Neural cell (in vitro differentiated cells): ENCODE results near the gene FCRL5. TPM values are rescaled to one million over a fixed set of nuclear protein-coding genes. Genes with fewer than 3 reads are reported as not detected.

Experiments used
- H2AFZ ChIP-seq: fragments of 200-600, 300-800 bp; sonication (generic), shearing (Covaris generic); 2 replicates; pipeline ENCODE4 v1.6.0; 2014; ENCODE audit warnings: low read depth, mild to moderate bottlenecking, antibody characterized with exemption, low read length, moderate library complexity
- H3F3A ChIP-seq: fragments of 200-600 bp; shearing (Covaris generic); 2 replicates; pipeline ENCODE4 v1.6.1; 2016; ENCODE audit warnings: mild to moderate bottlenecking, moderate library complexity, mixed read lengths, antibody characterized with exemption, low read length; ENCODE audit not compliant: insufficient read depth, poor library complexity, severe bottlenecking
- H3K27ac ChIP-seq: fragments of 200-600, 300-800 bp; sonication (generic), shearing (Covaris generic); 2 replicates; pipeline ENCODE4 v1.5.1; 2014; ENCODE audit warnings: mild to moderate bottlenecking, low read length, moderate library complexity
- H3K27me3 ChIP-seq: fragments of 300-800, 200-600 bp; sonication (generic), shearing (Covaris generic); 2 replicates; pipeline ENCODE4 v1.6.0; 2014; ENCODE audit warnings: mild to moderate bottlenecking, low read depth, low read length, moderate library complexity; ENCODE audit not compliant: insufficient read depth
- H3K36me3 ChIP-seq: fragments of 300-800, 200-600 bp; sonication (generic), shearing (Covaris generic); 2 replicates; pipeline ENCODE4 v1.5.1; 2014; ENCODE audit warnings: mild to moderate bottlenecking, antibody characterized with exemption, low read length, moderate library complexity; ENCODE audit not compliant: insufficient read depth
- H3K4me2 ChIP-seq: fragments of 300-800, 200-600 bp; sonication (generic), shearing (Covaris generic); 2 replicates; pipeline ENCODE4 v1.6.0; 2014; ENCODE audit warnings: mild to moderate bottlenecking, low read length
- H3K4me3 ChIP-seq: fragments of 300-800, 200-600 bp; sonication (generic), shearing (Covaris generic); 2 replicates; pipeline ENCODE4 v1.5.1; 2014; ENCODE audit warnings: mild to moderate bottlenecking, low read length, moderate library complexity
- H3K79me2 ChIP-seq: fragments of 200-600 bp; shearing (Covaris generic); replicated peaks from 2 replicates; pipeline ENCODE4 v1.6.0; 2014; ENCODE audit warnings: mild to moderate bottlenecking, low read length, moderate library complexity; ENCODE audit not compliant: insufficient read depth
- H3K9ac ChIP-seq: fragments of 300-800, 200-600 bp; sonication (generic), shearing (Covaris generic); 2 replicates; pipeline ENCODE4 v1.6.1; 2016; ENCODE audit warnings: mild to moderate bottlenecking, low read length, mixed read lengths
- H3K9me2 ChIP-seq: fragments of 200-600 bp; shearing (Covaris generic); 2 replicates; pipeline ENCODE4 v1.6.1; 2016; ENCODE audit warnings: mild to moderate bottlenecking, low read length, mixed read lengths; ENCODE audit not compliant: insufficient read depth
- H3K9me3 ChIP-seq: fragments of 200-600, 300-800 bp; sonication (generic), shearing (Covaris generic); 2 replicates; pipeline ENCODE4 v1.6.1; 2016; ENCODE audit warnings: mild to moderate bottlenecking, mixed run types, low read length, moderate library complexity, mixed read lengths
- H4K20me1 ChIP-seq: fragments of 200-600 bp; shearing (Covaris generic); 2 replicates; pipeline ENCODE4 v1.6.1; 2016; ENCODE audit warnings: mild to moderate bottlenecking, mixed run types; ENCODE audit not compliant: insufficient read depth
- EP300 ChIP-seq: fragments of 450-650 bp; conservative IDR thresholded peaks from 2 replicates; pipeline ENCODE4 v1.6.1; 2014; ENCODE audit warnings: antibody characterized with exemption, mild to moderate bottlenecking, moderate library complexity; ENCODE audit not compliant: poor library complexity, severe bottlenecking
- EZH2 ChIP-seq: fragments of 200-600, 300-800 bp; shearing (Covaris generic), sonication (generic); IDR thresholded peaks from 2 replicates; pipeline ENCODE4 v1.6.1; 2014; ENCODE audit warnings: antibody characterized with exemption, low read length, borderline replicate concordance, mild to moderate bottlenecking; ENCODE audit not compliant: insufficient read depth, poor library complexity, severe bottlenecking
- MXI1 ChIP-seq: fragments of 450-650 bp; conservative IDR thresholded peaks from 2 replicates; pipeline ENCODE4 v1.6.1; 2014; ENCODE audit warnings: antibody characterized with exemption, mild to moderate bottlenecking; ENCODE audit not compliant: poor library complexity, severe bottlenecking
- POLR2AphosphoS5 ChIP-seq: IDR thresholded peaks from 2 replicates; pipeline ENCODE4 v1.6.1; 2012
- RAD21 ChIP-seq: fragments of 450-650 bp; conservative IDR thresholded peaks from 2 replicates; pipeline ENCODE4 v1.6.1; 2014; ENCODE audit warnings: antibody characterized with exemption, mild to moderate bottlenecking, moderate library complexity
- REST ChIP-seq: IDR thresholded peaks from 2 replicates; pipeline ENCODE4 v1.6.1; 2012; ENCODE audit warnings: borderline replicate concordance
- SMC3 ChIP-seq: fragments of 450-650 bp; conservative IDR thresholded peaks from 2 replicates; pipeline ENCODE4 v1.6.1; 2014; ENCODE audit warnings: antibody characterized with exemption, mild to moderate bottlenecking, moderate library complexity; ENCODE audit not compliant: poor library complexity
- TAF1 ChIP-seq: IDR thresholded peaks from 2 replicates; pipeline ENCODE4 v1.6.1; 2012; ENCODE audit warnings: low read depth
- polyA plus RNA-seq: library from polyadenylated mRNA; depleted of rRNA; stranded (reverse); fragments of >200 nt; gene quantifications from 2 replicates; pipeline ENCODE4 v1.2.3, GENCODE V29; 2014
- TF ChIP-seq, protein P1 (sequence below): fragments of 450-650 bp; IDR thresholded peaks from 2 replicates; pipeline ENCODE4 v1.5.1; 2014; ENCODE audit warnings: antibody characterized with exemption, mild to moderate bottlenecking, moderate library complexity; ENCODE audit not compliant: poor library complexity, severe bottlenecking

Gene FCRL5
- polyA plus RNA-seq, 1 donor from 2014 or later: not detected

DNA sequence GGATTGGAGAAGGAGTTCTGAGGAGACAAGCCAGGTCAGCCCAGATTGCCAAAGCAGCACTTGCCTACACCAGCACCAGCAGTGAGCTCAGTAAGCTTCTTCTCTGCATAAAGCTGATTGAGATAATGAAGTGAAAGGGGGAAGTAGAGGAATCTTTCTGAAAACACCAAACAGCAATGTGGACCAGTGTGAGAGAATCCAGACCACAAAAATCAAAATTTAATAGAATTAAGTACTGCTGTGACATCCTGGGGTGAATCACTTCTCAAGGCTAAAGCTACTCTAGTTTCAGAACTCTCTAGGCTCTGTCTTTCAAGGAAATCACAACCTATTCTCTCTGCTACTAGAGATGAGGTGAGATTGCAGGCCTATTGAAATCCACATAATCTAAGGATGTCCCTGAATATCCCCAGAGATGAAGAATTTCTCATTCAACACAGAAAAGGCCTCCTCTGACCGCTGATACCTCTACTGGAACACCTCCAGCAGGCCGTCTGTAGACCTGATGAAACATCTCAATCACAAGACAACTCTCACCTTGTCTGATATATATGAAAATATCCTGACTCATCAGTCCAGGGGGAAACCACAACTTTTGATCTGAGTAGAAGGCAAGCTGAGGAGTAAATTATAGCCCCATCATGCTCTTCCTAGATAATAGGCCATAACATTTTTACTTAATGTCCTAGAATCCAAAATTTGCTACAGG lies 45.8 kb upstream of the FCRL5 start, which contains the start of gene FCRL4:
FCRL4 (minus strand) TSS at position 127 of the 709 bp plus-strand sequence. CDS start 141 bp downstream, outside the sequence.
- no peaks in the 10 kb centered on the region for H3F3A ChIP-seq
- no peak within 1 kb of the TSS for H3K4me2 ChIP-seq
- TF ChIP-seq EP300 (no peak), SMC3 (no peak), REST (no peak), POLR2AphosphoS5 (no peak), MXI1 (no peak), RAD21 (no peak), EZH2 (no peak), TAF1 (no peak)
- TF ChIP-seq, protein P1, sequence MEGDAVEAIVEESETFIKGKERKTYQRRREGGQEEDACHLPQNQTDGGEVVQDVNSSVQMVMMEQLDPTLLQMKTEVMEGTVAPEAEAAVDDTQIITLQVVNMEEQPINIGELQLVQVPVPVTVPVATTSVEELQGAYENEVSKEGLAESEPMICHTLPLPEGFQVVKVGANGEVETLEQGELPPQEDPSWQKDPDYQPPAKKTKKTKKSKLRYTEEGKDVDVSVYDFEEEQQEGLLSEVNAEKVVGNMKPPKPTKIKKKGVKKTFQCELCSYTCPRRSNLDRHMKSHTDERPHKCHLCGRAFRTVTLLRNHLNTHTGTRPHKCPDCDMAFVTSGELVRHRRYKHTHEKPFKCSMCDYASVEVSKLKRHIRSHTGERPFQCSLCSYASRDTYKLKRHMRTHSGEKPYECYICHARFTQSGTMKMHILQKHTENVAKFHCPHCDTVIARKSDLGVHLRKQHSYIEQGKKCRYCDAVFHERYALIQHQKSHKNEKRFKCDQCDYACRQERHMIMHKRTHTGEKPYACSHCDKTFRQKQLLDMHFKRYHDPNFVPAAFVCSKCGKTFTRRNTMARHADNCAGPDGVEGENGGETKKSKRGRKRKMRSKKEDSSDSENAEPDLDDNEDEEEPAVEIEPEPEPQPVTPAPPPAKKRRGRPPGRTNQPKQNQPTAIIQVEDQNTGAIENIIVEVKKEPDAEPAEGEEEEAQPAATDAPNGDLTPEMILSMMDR: no peak
- H3K36me3 ChIP-seq: no peaks in the 10 kb centered on the region
- no peak within 1 kb of the TSS for H2AFZ ChIP-seq
- H3K27ac ChIP-seq: no peak within 1 kb of the TSS
- H4K20me1 ChIP-seq: no peaks in the 10 kb centered on the region
- no peaks in the 10 kb centered on the region for H3K27me3 ChIP-seq
- H3K9me3 ChIP-seq: no peaks in the 10 kb centered on the region
- no peak within 1 kb of the TSS for H3K4me3 ChIP-seq
- no peak within 1 kb of the TSS for H3K9ac ChIP-seq
- H3K9me2 ChIP-seq: no peaks in the 10 kb centered on the region
- no peaks in the 10 kb centered on the region for H3K79me2 ChIP-seq

- no peaks in the 10 kb centered on the region for H3K9me2 ChIP-seq
- no peak overlapping the region for H3K4me3 ChIP-seq
- H3F3A ChIP-seq: no peaks in the 10 kb centered on the region
- no peaks in the 10 kb centered on the region for H3K9me3 ChIP-seq
- H2AFZ ChIP-seq: no peak overlapping the region
- H3K4me2 ChIP-seq: no peak overlapping the region
- no peak for TF ChIP-seq REST
- no peak for TF ChIP-seq TAF1
- TF ChIP-seq, protein P1: no peak
- TF ChIP-seq POLR2AphosphoS5: no peak
- no peak for TF ChIP-seq SMC3
- TF ChIP-seq MXI1: no peak
- no peak for TF ChIP-seq EP300
- TF ChIP-seq RAD21: no peak
- H3K27me3 ChIP-seq: no peaks in the 10 kb centered on the region
- no peaks in the 10 kb centered on the region for H3K36me3 ChIP-seq
- no peaks in the 10 kb centered on the region for H4K20me1 ChIP-seq
- H3K9ac ChIP-seq: no peak overlapping the region
- no peak overlapping the region for H3K27ac ChIP-seq
- no peaks in the 10 kb centered on the region for H3K79me2 ChIP-seq
Observed at GRCh38 chr1:157596384-157596783, 44.1 kb upstream of the FCRL5 start.
